Mononuclear cell (primary cell): ENCODE results near the gene ESYT1. TPM values are rescaled to one million over a fixed set of nuclear protein-coding genes. Genes with fewer than 3 reads are reported as not detected.
"Not testable (repeated sequence)": the region's sequence is repeated elsewhere in the genome, so short reads cannot be mapped to it uniquely, and the experiment has no call there.

ENCODE experiments used
- H3K27me3 ChIP-seq: 2 replicates; pipeline ENCODE4 v1.6.0; 2011; ENCODE audit warnings: low read length, control low read depth; ENCODE audit not compliant: insufficient read depth
- H3K4me1 ChIP-seq: 2 replicates; pipeline ENCODE4 v1.5.1; 2011; ENCODE audit warnings: mild to moderate bottlenecking, low read length, control low read depth; ENCODE audit not compliant: insufficient read depth
- H3K4me3 ChIP-seq: 2 replicates; pipeline ENCODE4 v1.5.1; 2011; ENCODE audit warnings: mild to moderate bottlenecking, low read length, moderate library complexity
- H3K9me3 ChIP-seq: 2 replicates; pipeline ENCODE4 v1.5.1; 2011; ENCODE audit warnings: low read depth, mild to moderate bottlenecking, control low read depth, low read length
- total RNA-seq: library from RNA; depleted of rRNA; stranded (reverse); fragments of >200 nt; gene quantifications from one replicate; pipeline ENCODE4 v1.2.3, GENCODE V29; 2012

ESYT1 gene
- total RNA-seq, 1 donor: 62.1 TPM

DNA sequence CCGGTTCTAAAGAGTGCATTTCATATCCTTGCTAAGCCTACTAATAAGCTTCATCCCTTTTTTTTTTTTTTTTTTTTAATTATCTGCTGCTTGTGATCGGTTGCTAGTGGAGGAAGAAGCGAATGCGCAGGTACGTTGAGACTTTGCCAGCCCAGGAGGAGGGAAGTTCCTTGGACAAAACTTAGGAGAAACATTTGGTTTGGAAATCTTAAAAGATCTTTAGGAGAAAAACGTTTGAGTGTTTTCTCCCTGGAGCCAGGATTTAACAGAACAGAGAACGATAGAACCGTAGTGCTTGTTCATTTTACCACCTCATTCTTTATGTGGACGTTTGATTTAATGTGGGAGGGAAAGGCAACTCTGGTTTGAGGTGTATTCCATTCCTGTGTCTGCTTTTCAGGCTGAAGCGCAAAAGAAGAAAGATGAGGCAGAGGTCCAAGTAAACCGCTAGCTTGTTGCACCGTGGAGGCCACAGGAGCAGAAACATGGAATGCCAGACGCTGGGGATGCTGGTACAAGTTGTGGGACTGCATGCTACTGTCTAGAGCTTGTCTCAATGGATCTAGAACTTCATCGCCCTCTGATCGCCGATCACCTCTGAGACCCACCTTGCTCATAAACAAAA, 10.9 kb upstream of the ESYT1 start:
- Histone ChIP-seq H3K4me1 (peaks cover 35% of the 10 kb centered on the region), H3K4me3 (peak overlapping the region; percentile 91)
- H3K27me3 ChIP-seq, H3K9me3 ChIP-seq: not testable (repeated sequence)

DNA sequence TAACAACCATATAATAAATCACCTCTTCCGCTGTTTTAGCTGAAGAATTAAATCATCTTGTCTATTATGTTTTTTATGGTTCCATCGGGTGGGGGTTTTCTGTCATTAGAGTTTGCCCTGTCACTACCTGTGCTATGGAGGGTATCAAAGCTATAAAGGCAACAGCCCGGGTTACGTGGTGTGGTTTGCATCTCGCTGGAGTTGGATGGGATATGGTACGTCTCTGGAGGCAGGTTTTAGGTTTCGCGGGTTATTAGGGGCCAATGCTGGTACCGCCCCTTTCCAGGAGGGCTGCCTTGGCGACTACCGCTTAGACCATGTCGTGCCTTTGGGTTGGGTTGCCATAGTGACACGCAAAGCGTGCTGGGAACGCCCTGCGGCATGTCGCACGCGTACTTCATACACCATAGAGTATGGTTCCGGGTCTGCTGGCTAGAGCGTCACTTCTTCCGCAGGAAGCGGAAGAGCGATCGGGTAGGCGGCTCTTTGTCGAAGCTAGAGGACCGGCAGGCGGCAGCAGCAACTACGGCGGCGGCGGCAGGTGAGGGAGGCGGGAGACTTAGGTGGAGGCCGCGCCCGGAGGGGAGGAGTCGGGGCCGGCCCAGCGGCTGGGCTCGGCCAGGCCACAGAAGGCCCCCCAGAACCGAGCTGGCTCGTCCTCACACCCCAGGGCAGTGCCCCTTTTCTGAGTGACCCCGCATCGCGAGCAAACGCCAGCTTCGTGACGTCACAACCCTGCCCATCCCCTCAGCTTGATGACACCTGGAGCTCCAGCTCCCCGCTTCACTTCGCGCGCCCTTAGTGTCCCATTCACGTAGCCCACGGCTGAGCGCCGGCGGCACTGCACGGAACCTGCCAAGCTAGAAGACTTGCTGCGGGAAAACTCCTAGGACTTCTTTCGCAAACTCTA, 10.0 kb upstream of the ESYT1 start, which contains the start of gene ZC3H10:
ZC3H10 (plus strand) TSS at position 489 of the 910 bp plus-strand sequence. CDS start 2,297 bp downstream, outside the sequence.
- Histone ChIP-seq H3K4me1 (peaks cover 35% of the 10 kb centered on the region), H3K4me3 (peak within 1 kb of the TSS; percentile 91), H3K27me3 (no peaks in the 10 kb centered on the region), H3K9me3 (no peaks in the 10 kb centered on the region)

DNA sequence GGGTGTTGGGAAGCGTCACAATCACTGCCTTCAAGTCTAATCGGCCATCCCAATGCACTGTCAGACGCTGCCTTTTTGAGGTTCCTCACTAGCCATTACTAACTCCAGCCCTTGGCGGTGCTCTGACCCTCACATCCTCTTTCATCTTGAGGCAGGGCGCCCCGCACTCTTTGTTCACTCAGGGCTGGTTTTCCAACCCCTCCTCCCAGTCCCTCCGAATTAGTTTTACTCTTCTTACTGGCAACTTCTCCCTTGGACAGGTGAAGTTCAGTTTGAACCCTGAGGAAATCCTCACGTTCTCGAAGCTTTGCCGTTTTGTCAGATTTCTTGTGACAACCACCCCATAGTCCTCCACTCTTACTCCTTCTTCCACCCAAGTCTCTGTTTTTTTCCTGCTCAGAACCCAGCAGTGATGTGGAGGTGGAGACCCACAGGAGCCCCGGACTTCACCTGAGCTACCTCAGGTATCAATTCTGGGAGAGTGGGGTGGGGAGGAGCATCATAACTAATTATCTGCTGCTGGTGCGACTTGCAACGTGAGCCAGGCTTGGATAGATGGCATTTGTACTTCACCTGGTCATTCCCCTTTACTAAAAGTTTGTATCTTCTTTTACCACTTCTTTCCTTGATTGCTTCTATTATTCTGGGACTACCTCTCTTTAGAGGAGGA, 9.2 kb upstream of the ESYT1 start:
- Histone ChIP-seq H3K4me3 (peak overlapping the region; percentile 91), H3K9me3 (no peaks in the 10 kb centered on the region), H3K27me3 (no peaks in the 10 kb centered on the region), H3K4me1 (peaks cover 37% of the 10 kb centered on the region)

DNA sequence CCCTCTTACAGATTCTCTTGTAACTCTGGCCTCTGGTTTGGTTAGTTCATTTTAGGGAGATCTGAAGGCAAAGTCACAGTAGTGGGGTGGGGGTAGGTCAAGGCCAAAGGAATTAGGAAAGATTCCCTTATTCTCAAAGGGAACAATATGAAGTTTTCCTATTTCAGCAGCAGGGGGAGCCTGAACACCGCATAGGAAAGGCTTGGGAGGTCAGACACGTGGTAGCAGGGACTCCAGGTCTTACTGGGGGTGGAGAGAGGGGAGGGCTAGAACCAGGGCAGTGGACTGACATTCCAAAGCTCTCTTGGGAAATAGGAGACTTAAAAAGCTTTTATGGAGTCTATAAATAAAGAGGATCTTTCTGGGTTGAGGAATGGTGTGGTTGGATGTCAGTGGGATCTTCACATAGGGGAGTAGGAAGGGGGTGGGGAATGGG, 8.7 kb upstream of the ESYT1 start:
- H3K9me3 ChIP-seq: no peaks in the 10 kb centered on the region
- no peak overlapping the region for H3K4me3 ChIP-seq
- no peaks in the 10 kb centered on the region for H3K27me3 ChIP-seq
- H3K4me1 ChIP-seq: peaks cover 42% of the 10 kb centered on the region

DNA sequence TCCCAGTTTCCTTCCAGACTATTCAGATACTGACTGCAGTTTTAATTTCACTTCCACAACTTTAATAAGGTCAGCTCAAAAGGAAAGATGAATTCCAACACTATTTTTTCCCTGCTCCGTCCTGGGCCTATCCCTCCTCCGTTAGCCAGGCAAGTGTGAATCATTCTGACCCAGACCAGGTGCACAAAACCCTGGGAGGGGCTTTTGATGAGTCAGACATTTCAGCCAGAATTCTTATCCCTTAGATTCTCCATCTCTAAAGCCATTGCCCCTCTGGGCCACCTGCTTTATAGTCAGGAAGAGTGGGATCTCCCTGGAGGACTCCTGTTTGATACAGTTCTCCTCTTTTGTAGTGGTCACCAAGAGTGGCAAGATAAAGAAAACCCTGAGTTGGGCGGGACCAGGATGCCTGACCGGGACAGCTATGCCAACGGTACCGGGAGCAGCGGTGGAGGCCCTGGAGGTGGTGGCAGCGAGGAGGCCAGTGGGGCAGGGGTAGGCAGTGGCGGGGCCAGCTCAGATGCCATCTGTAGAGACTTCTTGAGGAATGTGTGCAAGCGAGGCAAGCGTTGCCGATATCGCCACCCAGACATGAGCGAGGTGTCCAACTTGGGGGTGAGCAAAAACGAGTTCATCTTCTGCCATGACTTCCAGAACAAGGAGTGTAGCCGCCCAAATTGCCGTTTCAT, 7.8 kb upstream of the ESYT1 start:
- Histone ChIP-seq H3K4me1 (peaks cover 48% of the 10 kb centered on the region), H3K27me3 (no peaks in the 10 kb centered on the region), H3K4me3 (no peak overlapping the region), H3K9me3 (no peaks in the 10 kb centered on the region)

DNA sequence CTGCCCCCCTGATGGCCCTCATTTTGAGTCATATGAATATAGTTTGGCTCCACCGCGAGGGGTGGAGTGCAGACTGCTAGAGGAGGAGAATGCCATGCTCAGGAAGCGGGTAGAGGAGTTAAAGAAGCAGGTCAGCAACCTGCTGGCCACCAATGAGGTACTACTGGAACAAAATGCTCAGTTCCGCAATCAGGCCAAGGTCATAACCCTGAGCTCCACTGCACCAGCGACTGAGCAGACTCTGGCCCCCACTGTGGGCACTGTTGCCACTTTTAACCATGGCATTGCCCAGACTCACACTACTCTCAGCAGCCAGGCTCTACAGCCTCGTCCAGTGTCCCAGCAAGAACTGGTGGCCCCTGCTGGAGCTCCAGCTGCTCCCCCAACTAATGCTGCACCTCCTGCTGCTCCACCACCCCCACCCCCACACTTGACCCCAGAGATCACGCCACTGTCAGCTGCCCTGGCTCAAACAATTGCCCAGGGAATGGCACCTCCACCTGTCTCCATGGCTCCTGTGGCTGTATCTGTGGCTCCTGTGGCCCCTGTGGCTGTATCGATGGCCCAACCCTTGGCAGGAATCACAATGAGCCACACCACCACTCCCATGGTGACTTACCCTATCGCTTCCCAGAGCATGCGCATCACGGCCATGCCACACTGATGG, 6.7 kb upstream of the ESYT1 start:
- Histone ChIP-seq H3K27me3 (no peaks in the 10 kb centered on the region), H3K4me1 (peaks cover 52% of the 10 kb centered on the region), H3K9me3 (no peaks in the 10 kb centered on the region), H3K4me3 (no peak overlapping the region)

DNA sequence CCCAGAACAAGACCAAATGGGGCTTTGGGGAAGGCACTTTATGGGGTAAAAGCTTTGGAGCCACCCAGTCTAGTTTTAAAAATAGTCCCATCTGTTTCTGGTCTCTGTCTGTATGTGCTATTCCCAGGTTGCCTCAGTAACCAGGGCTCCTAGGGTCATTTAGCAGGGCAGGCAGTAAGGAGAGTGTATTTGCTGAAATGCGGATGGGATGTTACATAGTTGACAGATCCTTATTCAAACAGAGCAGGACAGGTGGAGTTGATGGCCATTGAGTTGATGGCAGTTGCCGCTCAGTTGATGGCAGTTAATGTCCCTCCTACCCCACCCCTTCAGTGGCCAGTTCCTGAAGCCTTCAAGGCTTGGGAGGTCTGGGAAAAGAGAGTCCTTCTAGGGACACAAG, 5.4 kb upstream of the ESYT1 start:
- Histone ChIP-seq H3K4me3 (no peak overlapping the region), H3K9me3 (no peaks in the 10 kb centered on the region), H3K27me3 (no peaks in the 10 kb centered on the region), H3K4me1 (peaks cover 58% of the 10 kb centered on the region)

DNA sequence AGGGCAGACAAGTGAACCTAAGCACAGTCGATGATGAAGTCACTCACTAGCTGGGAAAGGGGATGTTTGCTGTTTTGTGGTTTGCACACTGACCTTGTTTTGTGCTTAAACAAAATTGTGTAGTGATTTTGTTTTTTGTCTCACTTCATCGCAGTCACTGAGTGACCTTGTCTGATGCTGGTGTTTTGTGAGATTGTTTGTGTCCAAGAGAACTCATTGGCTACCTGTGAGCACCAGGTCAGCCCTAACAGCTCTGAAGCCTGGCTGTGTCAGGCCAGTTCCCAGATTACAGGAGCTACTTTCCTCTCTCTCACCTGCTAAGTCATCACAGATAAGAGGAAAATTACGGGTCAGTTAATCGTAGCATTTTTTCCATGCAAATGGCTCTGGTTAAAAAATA, 3.9 kb upstream of the ESYT1 start:
- Histone ChIP-seq H3K9me3 (no peaks in the 10 kb centered on the region), H3K27me3 (no peaks in the 10 kb centered on the region), H3K4me1 (peaks cover 47% of the 10 kb centered on the region), H3K4me3 (no peak overlapping the region)

DNA sequence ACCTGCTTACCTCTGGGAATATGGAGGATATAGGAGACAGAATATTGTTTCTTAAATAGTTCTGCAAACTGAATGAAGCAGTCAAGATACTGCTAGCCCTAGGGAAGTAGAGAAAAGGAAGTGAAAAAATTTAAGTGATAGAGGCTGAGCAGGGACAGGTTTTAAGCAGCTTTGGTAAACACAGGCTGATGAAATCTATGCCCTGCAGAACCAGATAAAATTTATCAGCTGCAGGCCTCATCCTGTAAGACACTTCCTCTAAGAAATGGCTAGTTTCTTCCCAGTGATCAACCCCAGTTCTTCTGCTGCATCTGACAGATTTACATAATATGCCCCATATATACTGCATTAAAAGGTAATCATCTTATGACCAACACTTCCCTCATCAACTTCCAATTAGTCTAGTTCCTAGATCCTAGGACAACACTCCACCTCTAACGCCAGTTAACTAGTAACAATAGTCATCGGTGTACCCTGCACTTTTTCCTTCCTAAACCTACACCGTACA, 1.3 kb upstream of the ESYT1 start:
- H3K4me1 ChIP-seq: peaks cover 62% of the 10 kb centered on the region
- H3K4me3 ChIP-seq: no peak overlapping the region
- H3K9me3 ChIP-seq: no peaks in the 10 kb centered on the region
- H3K27me3 ChIP-seq: no peaks in the 10 kb centered on the region

DNA sequence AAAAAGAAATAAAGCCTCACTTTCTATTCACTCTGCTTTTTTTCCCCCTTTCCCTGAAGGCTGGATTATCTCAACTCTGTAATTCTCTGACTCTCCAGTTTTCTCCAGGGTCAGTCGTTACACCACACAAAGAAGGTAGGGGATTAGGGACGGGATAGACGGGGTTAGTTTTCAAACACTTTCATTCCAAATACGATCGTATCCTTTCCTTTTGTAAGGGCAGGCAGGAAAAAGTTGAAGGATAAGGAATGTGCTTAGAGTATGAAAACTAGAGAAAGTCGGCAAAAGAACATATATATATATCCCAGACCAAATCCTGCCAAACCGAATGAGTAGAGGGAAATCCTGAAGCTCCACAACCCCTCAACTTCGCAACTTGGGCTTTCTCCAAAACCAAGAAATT, 581 bp upstream of the ESYT1 start:
- no peaks in the 10 kb centered on the region for H3K27me3 ChIP-seq
- peaks cover 68% of the 10 kb centered on the region for H3K4me1 ChIP-seq
- no peaks in the 10 kb centered on the region for H3K9me3 ChIP-seq
- H3K4me3 ChIP-seq: peak overlapping the region; percentile 79

DNA sequence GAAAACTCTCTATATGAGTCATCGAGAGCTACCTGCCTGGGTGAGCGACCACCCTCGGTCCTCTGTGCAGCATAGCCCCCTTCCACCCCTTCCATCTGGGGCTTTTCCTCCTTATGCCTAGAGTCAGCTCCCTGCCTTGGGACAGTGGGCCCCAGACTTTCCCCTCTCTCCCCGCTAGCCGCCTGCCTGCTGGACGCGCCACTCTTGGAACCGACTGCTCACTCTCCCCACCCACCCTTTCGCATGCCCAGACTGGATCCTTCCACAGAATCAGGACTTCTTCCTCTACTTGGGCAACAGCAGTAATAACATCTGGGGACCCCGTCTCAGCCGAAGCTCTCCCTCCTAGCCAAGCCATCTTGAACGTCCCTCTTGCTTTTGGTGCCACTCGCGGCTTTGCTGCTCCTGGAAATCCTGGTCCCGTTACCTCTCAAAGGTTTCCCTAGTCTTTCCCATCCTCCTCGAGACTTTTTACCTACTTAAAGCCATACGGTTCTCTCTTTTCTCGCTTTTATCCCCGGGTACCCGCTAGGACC, 671 bp downstream of the ESYT1 start:
- H3K9me3 ChIP-seq: no peaks in the 10 kb centered on the region
- peak overlapping the region; percentile 79 for H3K4me3 ChIP-seq
- H3K27me3 ChIP-seq: no peaks in the 10 kb centered on the region
- H3K4me1 ChIP-seq: peaks cover 66% of the 10 kb centered on the region

DNA sequence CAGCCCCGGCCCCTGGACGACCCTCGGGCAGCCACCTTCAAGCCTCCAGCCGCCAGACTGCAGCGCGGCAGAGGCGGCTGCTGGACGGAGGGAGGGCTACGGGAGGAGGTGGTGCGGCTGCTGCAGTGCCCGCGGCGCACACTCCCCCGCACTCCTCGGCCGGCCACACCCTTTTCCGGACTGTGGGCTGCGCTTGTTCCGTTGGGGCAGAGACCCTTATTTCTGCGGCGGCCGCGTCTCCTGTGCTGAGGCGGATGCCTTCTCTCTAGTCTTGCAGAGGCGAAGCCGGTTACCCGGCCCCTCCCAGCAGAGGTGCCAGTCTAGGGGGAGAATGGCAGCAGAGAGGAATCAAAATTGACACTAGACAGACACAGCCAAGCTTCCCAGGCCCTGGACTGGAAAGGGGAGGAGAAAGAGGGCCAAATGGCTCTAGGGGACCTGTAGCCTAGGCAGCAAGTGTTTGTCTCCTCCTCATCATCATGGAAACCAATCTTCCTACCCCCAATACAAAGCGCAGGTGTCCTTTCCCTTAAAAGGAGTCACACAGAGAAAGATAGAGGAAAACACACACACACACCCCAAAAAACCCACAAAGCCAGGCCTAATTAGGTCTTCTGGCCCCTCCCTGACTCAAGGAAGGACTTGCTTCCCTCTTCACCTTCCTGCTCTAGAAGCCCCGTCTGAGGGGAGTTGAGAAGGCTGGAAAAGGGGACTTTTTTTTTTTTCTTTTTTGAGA, 1.3 kb downstream of the ESYT1 start:
- no peaks in the 10 kb centered on the region for H3K27me3 ChIP-seq
- no peaks in the 10 kb centered on the region for H3K9me3 ChIP-seq
- H3K4me1 ChIP-seq: peaks cover 60% of the 10 kb centered on the region
- H3K4me3 ChIP-seq: peak overlapping the region; percentile 79

DNA sequence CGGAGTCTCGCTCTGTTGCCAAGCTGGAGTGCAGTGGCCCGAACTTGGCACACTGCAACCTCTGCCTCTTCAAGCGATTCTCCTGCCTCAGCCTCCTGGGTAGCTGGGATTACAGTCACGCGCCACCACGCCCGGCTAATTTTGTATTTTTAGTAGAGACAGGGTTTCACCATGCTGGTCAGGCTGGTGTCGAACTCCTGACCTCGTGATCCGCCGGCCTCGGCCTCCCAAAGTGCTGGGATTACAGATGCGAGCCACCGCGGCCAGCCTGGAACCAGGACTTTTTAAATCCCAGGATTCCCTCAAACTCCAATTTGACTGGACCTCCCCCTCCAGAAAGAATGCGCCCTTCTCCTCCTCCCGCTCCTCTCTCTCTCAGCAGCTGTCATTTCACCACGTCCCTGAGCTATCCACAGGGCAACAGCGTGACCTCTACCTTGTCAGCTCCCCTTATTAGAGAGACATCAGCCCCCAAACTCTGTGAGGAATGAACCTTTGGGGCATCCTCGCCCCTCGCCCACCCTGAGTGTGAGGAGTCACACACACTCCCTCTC, 2.0 kb downstream of the ESYT1 start:
- Histone ChIP-seq H3K9me3 (no peaks in the 10 kb centered on the region), H3K27me3 (no peaks in the 10 kb centered on the region), H3K4me3 (peak overlapping the region; percentile 79), H3K4me1 (peaks cover 56% of the 10 kb centered on the region)
